Fibroblast of villous mesenchyme (primary cell): Measurements from ENCODE around the gene PDPR. TPM values are rescaled to one million over a fixed set of nuclear protein-coding genes. Genes with fewer than 3 reads are reported as not detected.
"Not testable (repeated sequence)": the region's sequence is repeated elsewhere in the genome, so short reads cannot be mapped to it uniquely, and the experiment has no call there.

Experiments
- DNase-seq: peaks from one replicate; pipeline ENCODE4 v3.0.0-alpha.2; 2010; ENCODE audit warnings: low read depth
- H3K4me3 ChIP-seq: 2 replicates; pipeline ENCODE4 v1.5.1; 2011; ENCODE audit warnings: low read depth, mild to moderate bottlenecking, low read length
- small RNA-seq: library from RNA; depleted of rRNA; stranded (forward); fragments of <200 nt; gene quantifications from one replicate; pipeline ENCODE3, GENCODE V24; 2012
- total RNA-seq: library from RNA; depleted of rRNA; stranded (reverse); fragments of >200 nt; gene quantifications from 2 replicates; pipeline ENCODE4 v1.2.3, GENCODE V29; 2012

PDPR gene
- total RNA-seq, 1 donor: 31.1 TPM

DNA sequence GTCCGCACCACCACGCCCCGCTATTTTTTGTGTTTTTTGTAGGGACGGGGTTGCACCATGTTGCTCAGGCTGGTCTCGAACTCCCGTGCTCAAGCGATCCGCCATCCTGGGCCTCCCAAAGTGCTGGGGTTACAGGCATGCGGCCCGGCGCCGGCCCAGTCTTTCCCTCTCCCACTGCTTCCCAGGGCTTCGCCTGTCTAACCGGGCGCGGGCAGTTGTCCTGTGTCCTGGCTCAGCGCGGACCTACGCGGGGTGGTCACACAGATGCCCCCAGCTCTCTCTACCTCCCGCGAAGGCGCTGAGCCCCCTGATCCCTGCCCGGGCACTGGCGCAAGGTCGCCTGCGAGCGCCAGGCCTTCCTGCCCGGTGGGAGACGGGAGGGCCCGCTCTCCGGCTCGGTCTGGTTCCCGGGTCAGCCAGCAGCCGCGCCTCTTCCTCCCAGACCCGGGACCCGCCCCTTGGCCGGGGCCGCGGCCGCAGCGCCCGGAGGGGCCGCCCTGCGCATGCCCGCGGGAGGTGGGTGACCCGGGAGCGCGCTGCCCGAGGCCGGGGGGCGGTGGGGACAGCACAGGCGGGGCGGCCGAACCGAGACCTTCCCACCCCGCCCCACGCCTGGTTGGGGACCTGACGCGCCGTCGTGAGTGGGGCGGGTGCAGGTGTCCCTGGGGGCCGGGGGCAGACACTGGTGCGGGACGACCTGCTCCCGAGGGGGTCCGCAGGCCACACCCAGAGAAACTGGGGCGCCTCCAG lies 73.9 kb downstream of the PDPR start:
- not testable (repeated sequence) for DNase-seq

GRCh38 chr16:70188608-70188915 lies 74.4 kb downstream of the PDPR start:
- H3K4me3 ChIP-seq: peak overlapping the region; percentile 27

More for the DNA sequence above, 73.9 kb downstream of the PDPR start:
- H3K4me3 ChIP-seq: peak overlapping the region; percentile 27

DNA sequence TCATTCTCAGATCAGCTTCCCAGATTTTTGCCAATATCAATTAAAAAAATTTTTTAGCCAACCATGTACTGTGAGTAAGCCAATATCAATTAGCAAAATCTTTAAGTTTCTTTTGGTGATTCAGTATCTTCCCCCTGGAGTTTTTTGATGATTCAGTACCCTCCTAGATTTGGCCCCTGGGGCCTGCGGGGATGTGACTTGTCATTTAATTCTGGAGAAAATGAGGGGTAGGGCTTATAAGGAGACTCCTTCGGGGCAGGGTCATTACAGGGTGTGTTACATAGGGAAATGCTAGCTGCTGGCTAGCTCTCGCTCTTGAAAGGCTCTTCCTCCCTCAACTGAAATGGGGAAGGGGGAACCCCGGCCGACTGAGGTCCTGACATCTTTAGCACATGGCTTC lies 76.4 kb downstream of the PDPR start:
- not testable (repeated sequence) for DNase-seq, H3K4me3 ChIP-seq

More at GRCh38 chr16:70188608-70188915, 74.4 kb downstream of the PDPR start:
- DNase-seq: not testable (repeated sequence)

DNA sequence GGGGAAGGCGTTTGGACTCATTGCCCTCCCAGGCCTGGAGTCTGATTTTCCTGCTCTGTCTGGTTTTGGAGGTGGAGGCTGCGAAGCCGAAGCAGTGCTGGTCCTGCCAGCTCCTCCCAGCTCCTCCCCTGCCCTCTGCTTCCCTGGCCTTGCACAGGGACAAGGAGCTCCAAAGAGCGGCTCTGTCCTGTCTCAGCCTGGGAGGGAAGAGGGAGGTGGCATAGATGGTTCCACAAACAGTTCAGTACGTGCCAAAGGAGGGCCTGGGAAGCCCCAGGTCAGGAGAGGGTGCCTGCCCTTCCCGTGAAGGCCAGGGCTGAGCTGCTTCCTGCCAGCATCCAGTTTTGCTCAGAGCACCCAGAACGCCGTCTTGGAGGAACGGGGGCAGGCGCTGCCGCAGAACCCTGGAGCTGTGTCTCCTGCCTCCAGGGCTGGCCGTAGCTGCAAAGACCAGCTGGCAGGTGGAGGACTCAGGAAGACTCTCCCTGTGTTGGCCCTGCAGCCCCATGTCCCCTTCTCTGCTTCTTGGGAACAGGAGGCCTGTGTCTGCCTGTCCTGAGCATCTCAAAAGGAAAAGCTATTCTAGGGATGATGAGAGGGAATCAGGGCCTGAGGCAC lies 82.7 kb downstream of the PDPR start:
- not testable (repeated sequence) for H3K4me3 ChIP-seq, DNase-seq

- not testable (repeated sequence) for H3K4me3 ChIP-seq, DNase-seq
Measured at GRCh38 chr16:70197611-70198010, 83.5 kb downstream of the PDPR start.

DNA sequence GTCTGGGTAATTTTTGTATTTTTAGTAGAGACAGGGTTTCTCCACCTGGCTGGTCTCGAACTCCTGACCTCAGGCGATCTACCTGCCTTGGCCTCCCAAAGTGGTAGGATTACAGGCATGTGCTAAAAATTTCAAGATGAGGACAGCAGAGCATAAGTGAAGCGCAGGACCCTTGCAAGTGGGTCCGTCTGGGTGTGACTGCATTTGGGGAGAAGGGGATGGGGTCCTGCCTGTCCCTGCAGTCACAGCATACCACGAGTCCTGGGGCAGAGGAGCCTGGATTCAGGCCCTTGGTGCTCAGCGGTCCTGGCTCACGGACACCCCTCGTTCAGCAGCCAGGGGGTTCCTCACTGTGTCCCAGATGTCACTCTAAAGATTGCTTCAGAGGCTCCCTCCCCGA lies 84.1 kb downstream of the PDPR start:
- not testable (repeated sequence) for H3K4me3 ChIP-seq, DNase-seq

DNA sequence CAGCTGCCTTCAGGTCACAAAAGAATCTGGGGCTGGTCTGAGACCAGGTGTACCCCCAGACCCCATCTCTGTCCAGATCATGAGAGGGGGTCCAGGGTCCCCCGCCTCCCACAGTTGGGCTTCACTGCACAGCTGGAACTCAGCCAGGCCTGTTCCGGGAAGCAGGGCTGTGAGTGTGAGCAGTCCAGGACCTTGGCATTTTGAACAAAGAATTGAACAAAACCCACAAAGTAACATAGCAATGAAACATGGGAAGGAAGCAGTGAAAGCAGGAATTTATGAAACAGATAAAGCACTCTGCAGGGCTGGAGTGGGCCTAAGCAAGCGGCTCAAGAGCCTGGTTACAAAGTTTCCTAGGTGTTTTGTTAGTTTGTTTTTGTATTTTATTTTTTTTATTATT lies 84.5 kb downstream of the PDPR start:
- peak; percentile 1 for DNase-seq
- not testable (repeated sequence) for H3K4me3 ChIP-seq

DNA sequence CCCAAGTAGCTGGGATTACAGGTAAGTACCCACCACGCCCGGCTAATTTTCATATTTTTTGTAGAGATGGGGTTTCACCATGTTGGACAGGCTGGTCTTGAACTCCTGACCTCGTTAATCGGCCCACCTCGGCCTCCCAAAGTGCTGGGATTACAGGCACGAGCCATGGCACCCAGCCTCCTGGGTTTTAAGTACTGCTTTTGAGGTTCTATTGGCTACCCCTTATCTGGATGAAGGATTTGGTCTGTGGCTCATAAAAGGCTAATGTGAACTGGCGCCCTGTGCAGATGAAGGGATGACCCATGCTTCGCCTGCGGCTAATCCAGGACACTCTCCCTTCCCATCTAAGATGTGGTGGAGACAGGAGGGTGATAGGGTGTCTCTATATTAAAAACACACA lies 85.0 kb downstream of the PDPR start:
- DNase-seq: peak; percentile 1
- H3K4me3 ChIP-seq: not testable (repeated sequence)

DNA sequence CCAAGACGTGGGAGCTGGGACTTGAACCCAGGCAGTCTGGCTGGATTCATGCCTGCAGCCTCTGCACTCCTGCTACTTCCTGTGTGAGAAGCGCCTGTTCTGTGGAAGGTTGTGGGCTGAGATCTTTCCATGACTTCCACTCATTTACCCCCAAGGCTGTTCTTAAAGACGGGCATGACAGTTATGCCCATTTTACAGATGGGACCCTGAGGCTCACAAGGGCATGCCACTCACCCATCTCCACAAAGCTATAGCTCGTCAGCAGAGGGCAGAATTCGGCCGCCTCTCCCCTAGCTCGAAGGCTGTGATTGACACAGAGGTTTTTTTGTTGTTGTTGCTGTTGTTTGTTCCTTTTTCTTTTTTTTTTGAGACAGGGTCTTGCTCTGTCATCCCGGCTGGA lies 85.9 kb downstream of the PDPR start:
- H3K4me3 ChIP-seq, DNase-seq: not testable (repeated sequence)

GRCh38 chr16:70203508-70203907 lies 89.4 kb downstream of the PDPR start:
- DNase-seq, H3K4me3 ChIP-seq: not testable (repeated sequence)

DNA sequence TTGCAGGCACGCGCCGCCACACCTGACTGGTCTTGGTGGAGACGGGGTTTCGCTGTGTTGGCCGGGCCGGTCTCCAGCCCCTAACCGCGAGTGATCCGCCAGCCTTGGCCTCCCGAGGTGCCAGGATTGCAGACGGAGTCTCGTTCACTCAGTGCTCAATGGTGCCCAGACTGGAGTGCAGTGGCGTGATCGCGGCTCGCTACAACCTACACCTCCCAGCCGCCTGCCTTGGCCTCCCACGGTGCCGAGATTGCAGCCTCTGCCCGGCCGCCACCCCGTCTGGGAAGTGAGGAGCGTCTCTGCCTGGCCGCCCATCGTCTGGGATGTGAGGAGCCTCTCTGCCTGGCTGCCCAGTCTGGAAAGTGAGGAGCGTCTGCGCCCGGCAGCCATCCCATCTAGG lies 89.9 kb downstream of the PDPR start:
- DNase-seq: not testable (repeated sequence)

DNA sequence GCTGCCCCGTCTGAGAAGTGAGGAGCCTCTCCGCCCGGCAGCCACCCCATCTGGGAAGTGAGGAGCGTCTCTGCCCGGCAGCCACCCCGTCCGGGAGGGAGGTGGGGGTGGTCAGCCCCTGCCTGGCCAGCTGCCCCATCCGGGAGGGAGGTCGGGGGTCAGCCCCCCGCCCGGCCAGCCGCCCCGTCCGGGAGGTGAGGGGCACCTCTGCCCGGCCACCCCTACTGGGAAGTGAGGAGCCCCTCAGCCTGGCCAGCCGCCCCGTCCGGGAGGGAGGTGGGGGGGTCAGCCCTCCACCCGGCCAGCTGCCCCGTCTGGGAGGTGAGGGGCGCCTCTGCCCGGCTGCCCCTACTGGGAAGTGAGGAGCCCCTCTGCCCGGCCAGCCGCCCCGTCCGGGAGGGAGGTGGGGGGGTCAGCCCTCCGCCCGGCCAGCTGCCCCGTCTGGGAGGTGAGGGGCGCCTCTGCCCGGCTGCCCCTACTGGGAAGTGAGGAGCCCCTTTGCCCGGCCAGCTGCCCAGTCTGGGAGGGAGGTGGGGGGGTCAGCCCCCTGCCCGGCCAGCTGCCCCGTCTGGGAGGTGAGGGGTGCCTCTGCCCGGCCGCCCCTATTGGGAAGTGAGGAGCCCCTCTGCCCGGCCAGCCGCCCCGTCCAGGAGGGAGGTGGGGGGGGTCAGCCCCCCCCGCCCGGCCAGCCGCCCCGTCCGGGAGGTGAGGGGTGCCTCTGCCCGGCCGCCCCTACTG lies 90.7 kb downstream of the PDPR start:
- not testable (repeated sequence) for DNase-seq, H3K4me3 ChIP-seq

More for the DNA sequence above, 89.9 kb downstream of the PDPR start:
- not testable (repeated sequence) for H3K4me3 ChIP-seq

DNA sequence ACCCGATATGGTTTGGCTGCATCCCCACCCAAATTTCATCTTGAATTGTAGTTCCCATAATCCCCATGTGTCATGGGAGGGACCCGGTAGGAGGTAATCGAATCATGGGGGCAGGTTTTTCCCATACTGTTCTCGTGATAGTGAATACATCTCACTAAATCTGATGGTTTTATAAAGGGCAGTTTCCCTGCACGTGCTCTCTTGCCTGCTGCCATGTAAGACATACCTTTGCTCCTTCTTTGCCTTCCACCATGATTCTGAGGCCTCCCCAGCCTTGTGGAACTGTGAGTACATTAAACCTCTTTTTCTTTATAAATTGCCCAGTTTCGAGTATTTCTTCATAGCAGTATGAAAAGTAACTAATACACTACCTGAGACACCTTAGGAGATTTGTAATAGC lies 92.2 kb downstream of the PDPR start:
- H3K4me3 ChIP-seq, DNase-seq: not testable (repeated sequence)

Small RNA genes lying within 50 kb of the gene (small RNA-seq; reads per million reads assigned to genes)
- gene AC009060.2: not detected

Other genes with a start within 250 kb of the PDPR start
- gene CLEC18A, start 163.0 kb upstream of the PDPR start, total RNA-seq: 0.32 and 0.86 TPM in 2 replicates
- gene CLEC18C, start 59.5 kb downstream of the PDPR start, total RNA-seq: under 0.01 and 0.43 TPM in 2 replicates
- gene EXOSC6, start 137.6 kb downstream of the PDPR start, total RNA-seq: 32.0 and 32.9 TPM in 2 replicates
- gene AARS1, start 175.2 kb downstream of the PDPR start, total RNA-seq: 113 and 164 TPM in 2 replicates
- 23.7 and 29.0 TPM in 2 replicates for gene DDX19B, start 184.9 kb downstream of the PDPR start, total RNA-seq
- gene DDX19A, start 232.6 kb downstream of the PDPR start, total RNA-seq: 41.6 and 49.7 TPM in 2 replicates